GM18858 (cell line): ENCODE results near the gene USP43.

ENCODE experiments used
- ATAC-seq: cut with Tn5 transposase; IDR thresholded peaks from one replicate; pipeline ENCODE4 v1.9.1; 2021; ENCODE audit not compliant: unreplicated experiment

Gene USP43

DNA sequence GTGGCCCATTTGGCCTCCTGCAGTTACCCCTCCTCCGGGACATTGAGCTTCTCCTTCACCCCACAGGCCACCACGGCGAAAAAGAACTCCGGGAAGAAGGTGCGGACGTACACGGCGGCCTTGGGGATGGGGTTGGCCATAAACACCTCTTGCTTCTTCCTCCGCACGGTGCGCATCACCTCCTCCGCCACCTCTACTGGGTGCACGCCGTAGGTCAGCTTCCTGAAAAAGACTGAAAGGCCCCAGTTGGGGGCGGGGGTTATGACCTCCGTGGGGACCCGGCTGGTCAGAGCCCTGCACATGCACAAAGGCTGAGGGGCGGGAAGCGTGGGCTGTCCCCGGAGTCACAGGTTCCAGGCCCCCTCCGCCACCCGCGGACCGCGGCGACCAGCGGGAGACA, 126.1 kb downstream of the USP43 start:
- no peak for ATAC-seq

DNA sequence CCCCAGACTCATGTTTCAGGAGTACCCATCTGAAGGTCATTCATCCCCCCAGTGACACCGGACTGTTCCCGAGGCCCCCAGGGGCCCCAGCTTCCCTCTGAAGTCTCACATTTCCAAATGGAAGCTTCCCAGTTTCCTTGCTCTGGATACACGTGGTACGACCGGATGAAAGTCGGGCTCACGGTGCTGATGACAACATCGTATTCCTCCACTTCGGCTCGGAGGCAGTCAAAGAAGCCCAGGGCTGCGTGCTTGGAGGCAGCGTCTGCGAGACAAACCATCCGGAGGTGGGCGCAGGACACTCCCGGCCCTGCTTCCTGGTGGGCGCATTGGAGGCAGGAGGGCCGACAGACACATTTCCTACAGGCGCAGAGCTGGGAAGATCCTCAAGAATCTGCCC, 127.3 kb downstream of the USP43 start:
- no peak for ATAC-seq

DNA sequence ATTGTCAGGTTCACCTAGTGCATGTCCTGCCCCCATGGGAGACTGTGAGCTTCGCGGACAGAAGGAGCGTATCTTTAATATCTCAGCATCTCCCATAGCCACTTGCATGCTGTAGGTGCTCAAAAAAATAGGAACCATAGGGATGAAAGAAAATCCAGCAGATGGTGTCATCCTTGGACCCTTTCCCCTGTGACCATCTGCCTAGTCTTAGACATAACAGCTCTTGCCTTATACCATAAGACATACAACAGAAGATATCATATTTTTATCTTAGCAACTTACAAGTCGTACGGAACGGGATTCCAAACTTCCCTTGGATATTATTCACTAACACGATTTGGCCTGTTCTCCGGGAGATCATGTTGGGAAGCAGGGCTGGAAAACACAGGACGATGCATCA, 131.6 kb downstream of the USP43 start:
- no peak for ATAC-seq
